Measurements from ENCODE around the gene ERC2.

ERC2 gene

DNA sequence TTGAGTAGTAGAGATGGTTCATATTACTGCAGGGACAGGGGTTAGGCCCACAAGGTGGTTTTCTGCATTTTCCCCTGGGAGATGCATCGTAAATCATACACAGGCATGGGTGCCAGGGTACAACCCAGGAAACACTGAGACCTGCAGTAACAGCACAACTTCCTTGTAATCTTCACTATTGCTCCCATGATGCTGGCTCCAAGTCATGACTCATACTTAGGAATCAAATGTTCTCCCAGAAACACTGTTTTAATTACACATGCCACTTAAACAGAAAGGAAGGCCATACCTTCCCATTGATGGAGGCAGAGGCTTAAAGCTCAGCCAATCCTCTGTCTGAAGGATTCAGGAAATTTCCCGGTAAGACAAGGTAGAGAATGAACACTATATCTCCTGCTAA is 106.5 kb downstream of the ERC2 start:
- H3K27ac ChIP-seq = no peak overlapping the region
- TF ChIP-seq ZFX (IDR thresholded peaks at IDR 0.05; ENCODE audit: borderline replicate concordance) = no peak
- TF ChIP-seq, protein P1, sequence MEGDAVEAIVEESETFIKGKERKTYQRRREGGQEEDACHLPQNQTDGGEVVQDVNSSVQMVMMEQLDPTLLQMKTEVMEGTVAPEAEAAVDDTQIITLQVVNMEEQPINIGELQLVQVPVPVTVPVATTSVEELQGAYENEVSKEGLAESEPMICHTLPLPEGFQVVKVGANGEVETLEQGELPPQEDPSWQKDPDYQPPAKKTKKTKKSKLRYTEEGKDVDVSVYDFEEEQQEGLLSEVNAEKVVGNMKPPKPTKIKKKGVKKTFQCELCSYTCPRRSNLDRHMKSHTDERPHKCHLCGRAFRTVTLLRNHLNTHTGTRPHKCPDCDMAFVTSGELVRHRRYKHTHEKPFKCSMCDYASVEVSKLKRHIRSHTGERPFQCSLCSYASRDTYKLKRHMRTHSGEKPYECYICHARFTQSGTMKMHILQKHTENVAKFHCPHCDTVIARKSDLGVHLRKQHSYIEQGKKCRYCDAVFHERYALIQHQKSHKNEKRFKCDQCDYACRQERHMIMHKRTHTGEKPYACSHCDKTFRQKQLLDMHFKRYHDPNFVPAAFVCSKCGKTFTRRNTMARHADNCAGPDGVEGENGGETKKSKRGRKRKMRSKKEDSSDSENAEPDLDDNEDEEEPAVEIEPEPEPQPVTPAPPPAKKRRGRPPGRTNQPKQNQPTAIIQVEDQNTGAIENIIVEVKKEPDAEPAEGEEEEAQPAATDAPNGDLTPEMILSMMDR (IDR thresholded peaks at IDR 0.05) = no peak

DNA sequence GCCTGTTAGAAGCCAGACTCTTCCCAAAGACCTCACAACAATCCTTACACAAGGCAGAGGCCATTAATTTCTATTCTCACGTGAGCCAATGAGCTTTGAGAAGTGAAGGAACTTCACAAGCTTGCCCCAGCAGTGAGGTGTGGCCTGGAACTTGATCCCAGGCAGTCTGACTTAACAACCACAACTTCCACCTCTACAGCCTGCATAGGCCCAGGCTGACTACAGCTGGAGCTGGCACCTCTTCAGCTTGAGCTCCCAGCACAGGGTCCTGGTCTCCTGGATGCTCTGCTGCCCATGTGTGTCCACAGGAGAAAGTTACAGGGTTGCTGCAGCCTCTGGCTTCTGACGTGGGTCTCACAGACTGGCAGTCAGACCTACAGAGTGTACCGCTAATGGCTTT is 111.0 kb downstream of the ERC2 start:
- no peak overlapping the region for H3K27ac ChIP-seq
- no peak for TF ChIP-seq ZFX (IDR thresholded peaks at IDR 0.05; ENCODE audit: borderline replicate concordance)
- TF ChIP-seq, protein P1 (IDR thresholded peaks at IDR 0.05) = no peak

DNA sequence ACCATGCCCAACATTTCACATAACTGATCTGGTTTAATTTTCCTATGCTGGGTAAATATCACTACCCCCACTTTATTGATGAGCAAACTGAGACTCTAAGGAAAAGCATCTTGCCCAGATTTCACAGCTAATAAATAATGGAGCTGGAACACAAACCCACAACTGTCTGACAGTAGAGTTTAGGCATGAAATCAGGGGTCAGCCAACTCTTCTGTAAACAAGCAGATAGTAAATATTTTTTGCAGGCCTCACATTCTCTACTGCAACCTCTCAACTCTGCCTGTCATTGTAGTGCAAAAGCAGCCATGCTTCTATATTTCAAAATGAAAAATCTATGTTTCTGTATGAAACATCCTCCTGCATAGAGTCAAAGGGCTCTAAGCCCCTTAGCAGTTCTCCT is 111.5 kb downstream of the ERC2 start:
- no peak overlapping the region for H3K27ac ChIP-seq
- TF ChIP-seq, protein P1 (IDR thresholded peaks at IDR 0.05) = no peak

DNA sequence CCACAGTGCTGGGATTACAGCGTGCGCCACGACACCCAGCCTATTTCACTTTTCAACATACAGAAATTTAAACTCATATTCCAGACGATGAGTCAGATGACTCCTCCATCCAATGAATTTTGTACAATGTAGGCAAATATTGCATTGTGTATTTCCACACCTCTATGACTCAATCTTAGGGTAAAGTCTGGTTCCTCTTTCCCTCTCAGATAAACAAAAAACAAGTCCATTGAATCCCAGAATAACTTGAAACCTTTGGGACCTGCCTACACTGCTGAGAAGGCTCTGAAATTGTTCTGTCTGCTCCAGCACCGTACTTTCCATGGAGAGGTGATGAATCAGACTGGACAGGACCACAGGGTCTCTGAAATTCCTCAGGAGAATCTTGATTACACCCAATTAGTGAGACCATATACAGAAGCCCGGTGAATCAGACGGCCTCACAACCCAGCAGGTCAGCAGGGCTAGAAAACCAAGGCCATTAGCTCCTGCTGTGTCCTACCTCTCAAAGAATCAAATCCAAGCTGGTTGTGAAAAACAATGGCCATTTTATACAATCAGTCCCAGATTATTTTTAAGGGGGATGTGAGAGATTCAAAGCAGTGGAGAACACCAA is 112.6 kb downstream of the ERC2 start:
- no peak overlapping the region for H3K27ac ChIP-seq
- no peak for TF ChIP-seq ZFX (IDR thresholded peaks at IDR 0.05; ENCODE audit: borderline replicate concordance)
- TF ChIP-seq, protein P1 (IDR thresholded peaks at IDR 0.05) = no peak

DNA sequence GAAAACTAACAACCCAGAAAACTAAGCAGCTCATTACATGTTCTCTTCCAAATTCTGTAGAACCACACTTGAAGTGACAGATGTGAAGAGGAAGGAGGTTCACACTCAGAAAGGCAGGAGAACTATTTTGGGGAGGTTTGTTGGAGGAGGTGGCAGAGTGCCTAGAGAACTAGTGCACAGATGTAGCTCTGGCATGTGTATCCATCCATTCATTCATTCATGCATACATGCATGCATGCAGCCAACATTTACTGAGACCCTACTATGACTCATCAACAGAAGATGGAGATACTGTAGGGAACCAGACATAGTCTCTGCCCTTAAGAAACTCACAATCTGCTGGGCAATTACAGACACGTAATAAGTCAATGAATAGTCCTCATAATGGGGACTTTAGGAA is 116.7 kb downstream of the ERC2 start:
- TF ChIP-seq, protein P1 (IDR thresholded peaks at IDR 0.05) = no peak
- TF ChIP-seq ZFX (IDR thresholded peaks at IDR 0.05; ENCODE audit: borderline replicate concordance) = no peak

DNA sequence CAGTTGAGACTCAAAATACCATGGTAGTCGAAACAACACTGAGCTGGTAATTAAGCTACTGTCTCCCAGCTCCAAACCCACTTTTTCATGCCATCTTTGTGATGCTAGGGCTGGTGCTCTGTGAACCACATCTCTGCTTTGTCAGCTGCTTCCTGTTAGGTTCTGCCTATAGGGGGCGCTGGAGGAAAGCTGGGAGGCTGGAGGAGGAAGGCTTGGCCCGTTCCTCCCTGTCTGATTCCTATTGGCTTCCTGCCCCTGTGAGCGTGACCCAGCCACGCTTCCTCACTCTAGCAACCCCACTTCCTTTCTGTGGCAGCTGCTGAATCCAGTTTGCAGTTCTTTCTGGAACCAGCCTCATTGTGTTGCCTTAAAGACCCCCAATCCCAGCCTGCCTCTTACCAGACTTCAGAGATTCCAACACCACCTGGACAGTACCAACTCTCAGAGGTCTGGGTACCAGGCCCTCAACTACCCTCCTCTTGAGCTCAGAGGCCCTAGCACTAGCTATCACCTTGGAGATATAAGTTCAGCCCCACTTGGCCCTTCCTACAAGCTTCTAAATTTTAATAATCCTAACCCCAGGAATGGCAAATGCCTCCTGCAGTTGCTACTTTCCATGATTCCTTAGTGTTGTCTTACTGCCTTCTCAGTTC is 120.9 kb downstream of the ERC2 start:
- TF ChIP-seq, protein P1 (IDR thresholded peaks at IDR 0.05) = peak; percentile 74
- no peak for TF ChIP-seq ZFX (IDR thresholded peaks at IDR 0.05; ENCODE audit: borderline replicate concordance)

More for the DNA sequence above, 116.7 kb downstream of the ERC2 start:
- H3K27ac ChIP-seq = no peak overlapping the region

DNA sequence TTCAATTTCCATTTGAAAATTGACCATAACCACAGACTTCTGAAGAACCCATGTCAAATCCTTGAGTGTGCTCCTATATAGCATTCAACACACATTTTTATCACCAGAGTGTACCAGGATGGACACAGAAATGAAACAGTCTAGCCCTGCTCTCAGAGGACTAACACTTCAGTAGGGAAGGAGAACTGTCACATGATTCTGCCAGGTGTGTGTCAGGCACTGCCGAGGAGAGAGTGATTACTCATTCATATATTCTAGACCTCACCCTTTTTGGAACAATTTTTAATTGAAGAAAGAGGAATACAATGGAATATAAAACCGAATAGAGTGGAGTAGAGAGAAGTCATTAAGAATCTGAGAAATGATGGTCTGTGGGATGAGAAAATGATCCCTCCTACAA is 125.8 kb downstream of the ERC2 start:
- TF ChIP-seq, protein P1 (IDR thresholded peaks at IDR 0.05) = no peak
- TF ChIP-seq ZFX (IDR thresholded peaks at IDR 0.05; ENCODE audit: borderline replicate concordance) = no peak
- H3K27ac ChIP-seq = no peak overlapping the region

More for the DNA sequence above, 120.9 kb downstream of the ERC2 start:
- no peak overlapping the region for H3K27ac ChIP-seq

Measured in 22Rv1 (cell line).